Aorta (tissue), 4 donors: ENCODE data around the gene PTGR1. TPM values are rescaled to one million over a fixed set of nuclear protein-coding genes. Genes with fewer than 3 reads are reported as not detected.

ENCODE experiments used
- polyA plus RNA-seq, 2 donors: library from polyadenylated mRNA; stranded (reverse); fragments of 200-250 nt; gene quantifications; one replicate each; pipeline ENCODE4 v1.2.3, GENCODE V29; 2013
- total RNA-seq, 2 donors: library from RNA; stranded (reverse); fragmentation: NEBNext Ultra II Directional; extraction: Animal tissue kit (Norgen Biotek cat#: 25700); gene quantifications; one replicate each; pipeline ENCODE4 v1.2.1, GENCODE V29; 2021
- donor health status: healthy with polysubstance abuse.
- donor health status: Bipolar disorder and iron deficiency.
- donor health status: DM: no; HTN: no; CAD: no.
- donor health status: DM: yes; HTN: yes; CAD: no.

The PTGR1 gene
- total and polyA plus RNA-seq, 4 donors, result 18.2 to 138 (median 39.5) TPM

Other genes with a start within 250 kb of the PTGR1 start
- gene ECPAS, start 115.3 kb downstream of the PTGR1 start, total RNA-seq, result 10 to 100 TPM; 74.6 to 94.3 TPM
- gene ECPAS, start 115.3 kb downstream of the PTGR1 start, polyA plus RNA-seq, result 10 to 100 TPM; 11.0 to 28.9 TPM
- 10 to 100 TPM; 14.6 to 21.8 TPM for gene ZNF483, start 74.5 kb downstream of the PTGR1 start, total RNA-seq
- gene ZNF483, start 74.5 kb downstream of the PTGR1 start, polyA plus RNA-seq, result 1 to 10 TPM in 1 of 2 donors, not detected in 1; 1.2 TPM
- gene DNAJC25, start 31.7 kb upstream of the PTGR1 start, total RNA-seq, result 1 to 10 TPM; 5.6 to 6.0 TPM
- gene DNAJC25, start 31.7 kb upstream of the PTGR1 start, polyA plus RNA-seq, result 1 to 10 TPM; 5.0 to 5.1 TPM
- gene GNG10, start 62.0 kb upstream of the PTGR1 start, total RNA-seq, result 10 to 100 TPM; 40.2 to 47.0 TPM
- 100 to 1,000 TPM in 1 of 2 donors, 10 to 100 TPM in 1; 42.8 to 139 TPM for gene GNG10, start 62.0 kb upstream of the PTGR1 start, polyA plus RNA-seq
- under 1 TPM in 1 of 2 donors, not detected in 1; 0.15 TPM for gene SHOC1, start 195.3 kb upstream of the PTGR1 start, total RNA-seq
- gene SHOC1, start 195.3 kb upstream of the PTGR1 start, polyA plus RNA-seq, result not detected